Lung (tissue), 12 donors: ENCODE data around the gene MYH6. TPM values are rescaled to one million over a fixed set of nuclear protein-coding genes. Genes with fewer than 3 reads are reported as not detected.

Experiments used
- ATAC-seq: fragments of 200-7000 bp; cut with Tn5 transposase; one replicate; pipeline ENCODE4 v1.9.1; 2020; ENCODE audit warnings: moderate number of reproducible peaks; ENCODE audit not compliant: insufficient read depth, low FRiP score
- DNase-seq, 3 donors: peaks; one replicate each; pipeline ENCODE4 v3.0.0-alpha.2; 2013 to 2017
- H3K27ac ChIP-seq, 2 donors: one replicate each; pipeline ENCODE4 v1.5.1; 2013; ENCODE audit warnings: mild to moderate bottlenecking in 2 of 2, moderate library complexity in 2 of 2, control low read depth in 1 of 2, inconsistent platforms in 1 of 2, low read depth in 1 of 2, low read length in 1 of 2
- H3K27me3 ChIP-seq, 3 donors: one replicate each; pipeline ENCODE4 v1.5.1; 2013; ENCODE audit warnings: low read length in 2 of 3; ENCODE audit not compliant: control insufficient read depth in 3 of 3, insufficient read depth in 3 of 3
- H3K36me3 ChIP-seq, 4 donors: one replicate each; pipeline ENCODE4 v1.5.1; 2013; ENCODE audit warnings: low read length in 4 of 4, mild to moderate bottlenecking in 1 of 4, moderate library complexity in 1 of 4; ENCODE audit not compliant: control insufficient read depth in 4 of 4, insufficient read depth in 4 of 4
- H3K4me1 ChIP-seq, 5 donors: one replicate each; pipeline ENCODE4 v1.5.1; 2013; ENCODE audit warnings: low read length in 5 of 5, mild to moderate bottlenecking in 2 of 5, moderate library complexity in 1 of 5; ENCODE audit not compliant: control insufficient read depth in 5 of 5, insufficient read depth in 5 of 5
- H3K4me3 ChIP-seq: one replicate; pipeline ENCODE4 v1.5.1; 2013; ENCODE audit warnings: mild to moderate bottlenecking, control low read depth, moderate library complexity
- H3K9ac ChIP-seq, 2 donors: one replicate each; pipeline ENCODE4 v1.5.1; 2013; ENCODE audit warnings: low read length in 2 of 2, control low read depth in 1 of 2; ENCODE audit not compliant: insufficient read depth in 1 of 2
- H3K9me3 ChIP-seq, 4 donors: one replicate each; pipeline ENCODE4 v1.5.1; 2013; ENCODE audit warnings: low read length in 3 of 4, mild to moderate bottlenecking in 1 of 4, moderate library complexity in 1 of 4; ENCODE audit not compliant: control insufficient read depth in 4 of 4, insufficient read depth in 3 of 4
- CTCF ChIP-seq: IDR thresholded peaks from 2 replicates; pipeline ENCODE4 v1.5.1; 2012; ENCODE audit warnings: mild to moderate bottlenecking; ENCODE audit errors: control extremely low read depth, extremely low read depth
- WGBS, 2 donors: extraction: QIAGEN DNeasy Blood & Tissue Kit; methylation state at CpG; one replicate each; pipeline ENCODE4 v1.1.7; 2013; 5-methylcytosine and 5-hydroxymethylcytosine counted together
- polyA plus RNA-seq, 2 donors: library from polyadenylated mRNA; stranded (reverse); fragments of 200-250 nt; gene quantifications; one replicate each; pipeline ENCODE4 v1.2.1, GENCODE V29; 2013
- total RNA-seq, 2 donors: library from RNA; depleted of rRNA in 1 of 2; stranded (reverse); fragments of >200 nt in 1 of 2; gene quantifications; one replicate each; pipeline ENCODE4 v1.2.1, GENCODE V29; 2014 to 2021
- donor health status: control.
- donor health status: control.
- donor health status: Bipolar disorder and iron deficiency.
- donor health status: healthy.
- donor health status: DM: yes; HTN: yes; CAD: no.

The MYH6 gene
- total and polyA plus RNA-seq, 4 donors: 0.25 to 7.1 (median 0.28) TPM; not detected in 1

GRCh38 chr14:23433457-23433856 is 25.4 kb upstream of the MYH6 start:
- ATAC-seq (no peak), DNase-seq (no peak)
- 81 to 87% methylated on average over 10 of the region's 10 CpGs for WGBS, 2 donors
- Histone ChIP-seq H3K4me3 (no peak overlapping the region), H3K9me3 (no peaks in the 10 kb centered on the region), H3K4me1 (peaks cover 0 to 14% (median 6%) of the 10 kb centered on the region in 5 donors), H3K27me3 (no peaks in the 10 kb centered on the region), H3K9ac (no peak overlapping the region), H3K36me3 (no peaks in the 10 kb centered on the region), H3K27ac (peak overlapping the region in 1 of 2 donors; percentile 84)
- no peak for TF ChIP-seq CTCF

GRCh38 chr14:23432946-23433345 is 24.9 kb upstream of the MYH6 start:
- TF ChIP-seq CTCF: no peak
- H3K9me3 ChIP-seq: no peaks in the 10 kb centered on the region
- no peak overlapping the region for H3K9ac ChIP-seq
- H3K36me3 ChIP-seq: no peaks in the 10 kb centered on the region
- WGBS, 2 donors: 85 to 91% methylated on average over 10 of the region's 10 CpGs
- no peak overlapping the region for H3K4me3 ChIP-seq
- ATAC-seq: no peak
- no peak for DNase-seq
- H3K27ac ChIP-seq: peak overlapping the region in 1 of 2 donors; percentile 84
- H3K27me3 ChIP-seq: peaks cover 0 to under 1% (median 0%) of the 10 kb centered on the region in 3 donors
- peaks cover 0 to 14% (median 6%) of the 10 kb centered on the region in 5 donors for H3K4me1 ChIP-seq

- Histone ChIP-seq H3K9ac (no peak overlapping the region), H3K4me3 (no peak overlapping the region), H3K27ac (peak overlapping the region in 1 of 2 donors; percentile 84), H3K27me3 (peaks cover 0 to 3% (median 0%) of the 10 kb centered on the region in 3 donors), H3K9me3 (peaks cover 0 to 2% (median 0%) of the 10 kb centered on the region in 4 donors), H3K4me1 (peaks cover 0 to 14% (median 6%) of the 10 kb centered on the region in 5 donors), H3K36me3 (no peaks in the 10 kb centered on the region)
- 70 to 90% methylated on average over 17 of the region's 17 CpGs for WGBS, 2 donors
- DNase-seq (no peak), ATAC-seq (no peak)
- TF ChIP-seq CTCF: no peak
Observed at GRCh38 chr14:23432102-23432925, 24.2 kb upstream of the MYH6 start.
